Urothelium cell line (cell line): ENCODE results near the gene DNAJC11.
A peak's percentile ranks its signal among the peaks of the same experiment; 100 is the strongest.
"Not testable (repeated sequence)": the region's sequence is repeated elsewhere in the genome, so short reads cannot be mapped to it uniquely, and the experiment has no call there.

ENCODE experiments used
- DNase-seq: peaks from one replicate; pipeline ENCODE4 v3.0.0; 2011; ENCODE audit warnings: low spot score, mixed read lengths
- FAIRE-seq: peaks from 2 replicates; lab custom pipeline; 2011; peaks lifted over from hg19 to GRCh38; lab: Jason Lieb, UNC

DNAJC11 gene

DNA sequence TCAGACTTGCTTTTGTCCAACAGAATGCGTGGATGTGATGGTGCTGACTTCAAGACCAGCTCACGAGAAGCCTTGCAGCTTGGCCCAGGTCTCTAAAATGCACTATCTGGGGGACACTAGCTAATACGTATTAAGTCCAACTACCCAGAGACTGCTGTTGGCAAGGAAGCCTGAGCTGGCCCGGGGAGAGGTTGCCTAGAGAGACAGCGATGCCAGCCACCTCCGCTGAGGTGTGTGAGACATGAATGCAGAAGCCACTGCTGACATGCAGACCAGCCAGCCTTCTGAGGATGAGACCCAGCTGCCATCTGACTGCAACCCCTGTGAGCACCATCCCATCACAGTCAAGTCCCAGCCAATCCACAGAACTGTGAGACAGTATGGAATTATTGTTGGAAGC is 44.5 kb downstream of the DNAJC11 start:
- DNase-seq = no peak
- FAIRE-seq = no peak

DNA sequence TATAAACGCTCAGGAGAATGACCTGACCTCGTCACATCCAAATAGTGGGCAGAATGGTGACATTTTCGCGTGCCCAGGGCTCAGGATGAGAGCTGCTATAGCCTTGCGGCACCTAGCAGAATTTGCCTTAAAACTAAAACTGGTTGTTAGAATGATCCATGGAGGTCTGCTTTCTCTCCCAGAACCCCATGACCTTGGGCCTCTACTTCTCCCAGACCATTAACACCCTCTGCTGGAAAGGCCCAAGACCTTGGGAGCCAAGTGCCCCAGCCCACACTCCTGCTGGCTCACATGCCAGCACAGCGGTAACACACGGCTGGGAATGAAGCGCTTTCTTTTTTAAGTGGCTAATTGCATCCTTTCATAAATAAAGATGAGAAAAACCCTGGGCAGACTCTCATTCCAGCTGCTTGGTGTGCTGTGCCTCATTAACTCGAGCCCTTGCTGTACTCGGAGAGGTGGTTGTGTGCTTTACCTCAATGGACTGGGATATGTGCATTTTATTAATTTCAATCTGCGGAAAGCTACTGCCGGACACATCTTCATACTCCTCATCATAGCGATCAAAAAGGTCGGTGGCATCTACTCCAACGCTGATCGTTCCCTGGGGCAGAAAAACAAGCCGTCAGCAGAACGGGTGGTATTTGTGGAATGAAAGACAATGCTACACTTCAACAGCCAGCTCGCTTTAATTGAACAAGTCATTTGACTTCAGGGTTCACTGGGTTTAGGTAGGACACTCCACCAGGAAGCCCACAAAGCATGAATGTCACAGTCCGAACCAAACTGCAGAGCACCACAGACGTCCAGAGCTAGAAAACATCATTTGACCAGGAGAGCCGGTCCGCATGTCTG is 48.0 kb downstream of the DNAJC11 start:
- DNase-seq (no peak), FAIRE-seq (no peak)

DNA sequence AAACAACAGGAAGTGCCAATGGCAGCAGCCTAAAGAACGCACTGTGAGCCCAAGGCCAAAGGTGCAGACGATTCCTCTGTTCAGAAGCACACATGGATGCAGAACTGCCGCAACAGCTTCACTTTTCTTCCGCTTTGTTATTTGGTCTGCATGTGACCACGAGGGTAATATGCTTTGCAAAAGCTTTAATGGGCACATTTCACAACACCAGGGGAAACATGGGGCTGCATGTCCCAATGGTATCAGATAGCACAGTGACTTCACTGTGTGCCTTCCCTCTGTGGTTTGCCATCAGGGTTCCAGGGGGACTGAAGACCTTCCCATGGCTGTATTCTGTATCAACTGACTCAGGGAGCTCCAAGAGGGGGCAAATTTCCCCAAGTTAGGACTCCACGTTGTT is 48.6 kb downstream of the DNAJC11 start:
- no peak for FAIRE-seq
- no peak for DNase-seq

- no peak for FAIRE-seq
- DNase-seq = no peak
These were observed 49.7 kb downstream of the DNAJC11 start for GRCh38 chr1:6651909-6652308.

- DNase-seq = no peak
- FAIRE-seq = no peak
These were observed 53.1 kb downstream of the DNAJC11 start for GRCh38 chr1:6648556-6648955.

GRCh38 chr1:6646499-6647148 is 55.0 kb downstream of the DNAJC11 start:
- FAIRE-seq (no peak), DNase-seq (peak; percentile 14)

GRCh38 chr1:6645018-6645417 is 56.6 kb downstream of the DNAJC11 start:
- FAIRE-seq (no peak), DNase-seq (no peak)

GRCh38 chr1:6640867-6641266 is 60.7 kb downstream of the DNAJC11 start:
- FAIRE-seq, DNase-seq: not testable (repeated sequence)

GRCh38 chr1:6638226-6638625 is 63.4 kb downstream of the DNAJC11 start:
- FAIRE-seq (no peak), DNase-seq (no peak)

GRCh38 chr1:6637770-6638169 is 63.8 kb downstream of the DNAJC11 start:
- FAIRE-seq (no peak), DNase-seq (no peak)

DNA sequence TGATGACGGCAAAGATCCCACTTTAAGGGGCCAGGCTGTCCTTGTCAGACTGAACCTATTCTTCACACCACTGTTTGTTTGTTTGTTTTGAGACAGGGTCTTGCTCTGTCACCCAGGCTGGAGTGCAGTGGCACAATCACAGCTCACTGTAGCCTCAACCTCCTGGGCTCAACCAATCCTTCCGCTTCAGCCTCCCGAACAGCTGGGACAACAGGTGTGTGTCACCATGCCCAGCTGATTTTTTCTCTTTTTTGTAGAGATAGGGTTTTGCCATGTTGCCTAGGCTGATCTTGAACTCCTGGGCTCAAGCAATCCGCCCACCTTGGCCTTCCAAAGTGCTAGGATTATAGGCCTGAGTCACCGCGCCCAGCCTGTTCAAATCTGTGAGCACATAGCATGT is 64.8 kb downstream of the DNAJC11 start:
- not testable (repeated sequence) for DNase-seq, FAIRE-seq

- DNase-seq = no peak
- FAIRE-seq = no peak
These were observed 65.5 kb downstream of the DNAJC11 start for GRCh38 chr1:6635910-6636760.

GRCh38 chr1:6635161-6635909 is 66.3 kb downstream of the DNAJC11 start:
- FAIRE-seq = no peak
- DNase-seq = no peak

DNA sequence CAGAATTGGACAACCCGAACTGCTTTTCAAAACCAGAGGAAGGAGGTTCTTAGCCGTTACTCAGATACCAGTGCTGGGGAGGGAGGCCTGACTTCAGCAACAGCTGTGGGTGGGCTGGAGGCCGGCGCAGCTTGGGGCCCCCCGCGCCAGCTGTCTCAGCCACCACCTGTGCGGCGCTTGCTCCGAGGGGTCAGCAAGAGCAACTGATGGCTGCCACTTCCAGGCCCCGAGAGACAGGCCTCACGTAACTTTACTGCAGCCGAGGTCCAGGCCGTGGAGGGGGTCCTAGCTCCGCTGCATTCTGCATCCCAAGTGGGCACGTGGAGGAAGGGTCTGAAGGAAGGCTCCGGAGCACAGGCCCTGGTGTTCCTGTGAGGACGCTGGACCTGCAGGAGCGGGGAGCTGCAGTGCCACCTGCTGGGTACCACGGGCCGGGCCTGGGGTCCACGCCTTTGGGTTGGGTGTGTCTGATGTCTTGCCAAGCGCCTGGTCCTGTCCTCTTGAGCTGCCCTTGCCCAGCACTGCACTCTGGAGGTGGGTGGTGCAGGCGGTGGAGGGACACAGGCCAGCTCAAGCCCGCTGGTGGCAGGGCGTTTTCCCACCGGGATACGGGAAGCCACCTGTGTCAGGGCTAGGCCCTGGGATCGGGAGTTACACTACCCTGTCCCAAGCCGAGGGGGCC is 67.1 kb downstream of the DNAJC11 start:
- DNase-seq (peak; percentile 23), FAIRE-seq (no peak)

DNA sequence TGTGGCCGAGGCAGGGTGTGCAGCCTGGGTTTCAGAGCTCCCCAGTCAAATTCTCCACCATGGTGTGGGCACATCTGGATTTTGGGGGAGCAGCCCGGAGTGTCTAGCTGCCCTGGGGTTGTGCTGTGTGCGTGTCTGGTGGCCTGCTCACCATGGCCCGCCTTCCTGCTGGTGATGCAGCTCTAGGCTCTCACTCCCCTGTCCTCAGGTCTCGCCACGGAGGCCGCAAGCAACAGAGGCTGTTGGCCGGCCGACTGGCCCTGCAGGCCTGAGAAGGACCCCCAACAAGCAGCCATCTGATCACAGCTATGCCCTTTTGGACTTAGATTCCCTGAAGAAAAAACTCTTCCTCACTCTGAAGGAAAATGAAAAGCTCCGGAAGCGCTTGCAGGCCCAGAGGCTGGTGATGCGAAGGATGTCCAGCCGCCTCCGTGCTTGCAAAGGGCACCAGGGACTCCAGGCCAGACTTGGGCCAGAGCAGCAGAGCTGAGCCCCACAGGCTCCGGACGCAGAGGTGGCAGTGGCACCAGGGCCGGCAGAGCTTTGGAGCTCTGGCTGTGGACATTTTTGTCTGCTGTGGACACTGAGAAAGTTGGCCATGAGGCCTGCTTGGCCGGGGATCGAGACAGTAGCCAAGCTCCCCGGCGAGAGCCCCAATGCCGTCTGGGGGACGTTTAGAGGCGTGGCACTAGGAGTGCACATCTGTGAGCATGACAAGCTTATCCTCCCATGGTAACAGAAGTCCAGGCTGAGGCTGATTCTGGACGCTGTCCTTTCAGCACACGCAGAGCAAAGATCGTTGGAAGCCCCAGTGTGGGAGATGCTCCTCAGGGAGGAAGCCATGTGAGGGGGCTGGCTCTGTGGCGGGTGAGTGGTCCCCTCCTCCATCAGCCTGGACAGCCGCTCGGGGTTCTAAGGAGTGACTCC is 68.8 kb downstream of the DNAJC11 start:
- DNase-seq (no peak), FAIRE-seq (no peak)

- no peak for FAIRE-seq
These were observed 70.6 kb downstream of the DNAJC11 start for GRCh38 chr1:6631058-6631457.

GRCh38 chr1:6630027-6630426 is 71.6 kb downstream of the DNAJC11 start:
- no peak for FAIRE-seq
- DNase-seq = no peak

More at GRCh38 chr1:6631058-6631457, 70.6 kb downstream of the DNAJC11 start:
- no peak for DNase-seq

DNA sequence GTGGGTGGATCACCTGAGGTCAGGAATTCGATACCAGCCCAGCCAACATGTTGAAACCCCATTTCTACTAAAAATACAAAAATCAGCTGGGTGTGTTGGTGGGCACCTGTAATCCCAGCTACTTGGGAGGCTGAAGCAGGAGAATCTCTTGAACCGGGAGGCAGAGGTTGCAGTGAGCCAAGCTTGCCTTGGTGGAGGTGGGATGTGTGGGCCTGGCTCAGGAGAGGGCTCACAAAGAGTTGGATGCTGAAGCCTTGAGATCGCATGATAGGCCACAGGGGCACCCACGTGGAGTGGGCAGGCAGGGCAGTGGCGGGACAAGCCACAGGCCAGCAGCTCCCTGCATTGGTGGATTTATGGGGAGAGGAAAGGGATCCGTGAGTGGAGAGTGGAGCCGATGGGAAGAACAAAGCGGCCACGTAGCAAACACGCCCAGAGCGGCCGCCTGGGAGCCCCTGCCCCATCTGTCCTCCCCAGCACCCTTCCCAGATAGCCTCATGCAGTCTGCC is 72.6 kb downstream of the DNAJC11 start:
- FAIRE-seq (no peak), DNase-seq (no peak)
